Left lung (tissue), 10 donors: ENCODE results near the gene RSPH6A. TPM values are rescaled to one million over a fixed set of nuclear protein-coding genes. Genes with fewer than 3 reads are reported as not detected.
A peak's percentile ranks its signal among the peaks of the same experiment; 100 is the strongest.

Source experiments
- ATAC-seq: fragments of 200-7000 bp; cut with Tn5 transposase; one replicate; pipeline ENCODE4 v1.9.1; 2020; ENCODE audit warnings: moderate library complexity
- DNase-seq, 4 donors: peaks; one replicate each; pipeline ENCODE4 v3.0.0-alpha.2; 2013 to 2020
- H3K27ac ChIP-seq, 2 donors: fragments of 200-600 bp; sonication (generic) in 1 of 2; one replicate each; pipeline versions ENCODE4 v1.5.0 to v1.8.0; 2020 to 2021
- H3K27me3 ChIP-seq, 2 donors: fragments of 200-600 bp; sonication (generic) in 1 of 2; one replicate each; pipeline versions ENCODE4 v1.5.0 to v1.8.0; 2020 to 2021
- H3K36me3 ChIP-seq, 2 donors: fragments of 200-600 bp; sonication (generic) in 1 of 2; one replicate each; pipeline versions ENCODE4 v1.5.0 to v1.8.0; 2020 to 2021
- H3K4me1 ChIP-seq, 2 donors: fragments of 200-600 bp; one replicate each; pipeline ENCODE4 v1.8.0; 2021
- H3K4me3 ChIP-seq, 2 donors: fragments of 200-600 bp; sonication (generic) in 1 of 2; one replicate each; pipeline versions ENCODE4 v1.5.0 to v1.8.0; 2020 to 2021; ENCODE audit warnings: mild to moderate bottlenecking in 1 of 2
- H3K9me3 ChIP-seq, 2 donors: fragments of 200-600 bp; sonication (generic) in 1 of 2; one replicate each; pipeline versions ENCODE4 v1.5.0 to v1.8.0; 2020 to 2021
- CTCF ChIP-seq, 2 donors: fragments of 200-600 bp; sonication (generic) in 1 of 2; IDR thresholded peaks; one replicate each; pipeline versions ENCODE4 v1.5.0 to v1.8.0; 2021; ENCODE audit warnings: antibody characterized with exemption in 2 of 2
- intact Hi-C, 2 donors: fragments of 100-400 bp; cut with DNase I; formaldehyde crosslinking; loops; one replicate each; pipeline versions ENCODE4 v1.11.2 to v1.14.2; 2022
- polyA plus RNA-seq, 6 donors: library from polyadenylated mRNA; unstranded; fragments of 120-200 nt; gene quantifications; one replicate each; pipeline ENCODE4 v1.2.1, GENCODE V29; 2013; ENCODE audit not compliant: insufficient read length in 6 of 6
- total RNA-seq, 2 donors: library from RNA; stranded (reverse); fragmentation: NEBNext Ultra II Directional; extraction: Animal tissue kit (Norgen Biotek cat#: 25700); gene quantifications; one replicate each; pipeline ENCODE4 v1.2.1, GENCODE V29; 2021
- donor health status: DM: no; HTN: yes; CAD: no.
- donor health status: DM: no; HTN: no; CAD: no.

Gene RSPH6A
- total and polyA plus RNA-seq, 8 donors = 0.09 to 0.13 TPM; not detected in 6

DNA sequence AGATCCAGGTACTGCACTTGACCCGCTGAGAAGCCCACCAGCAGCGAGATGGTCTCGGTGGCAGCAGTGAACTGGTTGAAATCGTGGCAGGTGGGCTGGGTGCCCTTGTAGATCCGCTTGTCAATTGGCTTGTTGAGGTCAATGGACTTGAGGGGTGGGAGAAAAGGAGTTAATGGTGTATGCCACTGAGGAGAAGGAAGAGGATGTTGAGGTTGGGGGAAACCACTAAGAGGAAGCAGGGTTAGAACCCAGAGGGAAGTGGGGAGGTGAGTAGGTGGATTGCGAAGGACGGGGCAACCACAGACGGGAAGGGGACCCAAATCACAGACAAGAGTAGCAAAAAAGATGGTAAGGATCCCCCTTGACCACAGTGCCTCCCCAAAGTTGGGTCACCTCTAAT, 24.2 kb downstream of the RSPH6A start:
- no peak overlapping the region for H3K27ac ChIP-seq
- no peak for TF ChIP-seq CTCF (IDR thresholded peaks at IDR 0.05)
- H3K36me3 ChIP-seq = peaks cover 0 to 48% of the 10 kb centered on the region in 2 donors
- DNase-seq (no peak), ATAC-seq (no peak)
- intact Hi-C loops = no loop called here
- peaks cover 0 to 89% of the 10 kb centered on the region in 2 donors for H3K27me3 ChIP-seq
- peak overlapping the region in 1 of 2 donors; percentile 59 for H3K4me3 ChIP-seq
- no peaks in the 10 kb centered on the region for H3K9me3 ChIP-seq
- peaks cover 12 to 27% of the 10 kb centered on the region in 2 donors for H3K4me1 ChIP-seq

GRCh38 chr19:45789035-45789786, 25.9 kb downstream of the RSPH6A start:
- peaks cover 0 to 89% of the 10 kb centered on the region in 2 donors for H3K27me3 ChIP-seq
- ATAC-seq (no peak), DNase-seq (no peak)
- no peak overlapping the region for H3K27ac ChIP-seq
- TF ChIP-seq CTCF (IDR thresholded peaks at IDR 0.05) = no peak
- no peaks in the 10 kb centered on the region for H3K9me3 ChIP-seq
- H3K4me1 ChIP-seq = peaks cover 12 to 27% of the 10 kb centered on the region in 2 donors
- peaks cover 0 to 56% of the 10 kb centered on the region in 2 donors for H3K36me3 ChIP-seq
- no peak overlapping the region for H3K4me3 ChIP-seq
- intact Hi-C loops = no loop called here

DNA sequence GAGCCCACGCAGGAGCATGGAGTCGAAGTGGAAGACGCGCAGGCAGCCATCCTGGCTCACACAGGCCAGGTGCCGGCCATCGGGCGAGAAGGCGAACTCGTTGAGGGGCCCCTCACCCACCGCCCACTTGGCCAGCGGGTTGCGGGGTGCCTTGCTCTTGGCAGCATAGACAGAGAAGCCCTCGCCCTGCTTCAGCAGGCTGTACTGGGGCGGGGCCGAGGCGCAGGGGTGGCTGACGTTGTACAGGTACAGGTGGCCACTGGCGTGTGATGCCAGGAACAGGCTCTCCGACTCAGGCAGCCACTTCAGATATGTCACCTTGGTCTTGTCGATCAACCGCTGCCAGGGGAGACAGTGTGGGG, 28.6 kb downstream of the RSPH6A start:
- Histone ChIP-seq H3K36me3 (peaks cover 0 to 56% of the 10 kb centered on the region in 2 donors), H3K27me3 (peaks cover 0 to 91% of the 10 kb centered on the region in 2 donors), H3K4me3 (no peak overlapping the region), H3K27ac (no peak overlapping the region), H3K9me3 (no peaks in the 10 kb centered on the region), H3K4me1 (peaks cover 7 to 27% of the 10 kb centered on the region in 2 donors)
- no peak for TF ChIP-seq CTCF (IDR thresholded peaks at IDR 0.05)
- ATAC-seq (no peak), DNase-seq (peak in 1 of 4 donors; percentile 75)
- intact Hi-C loops = no loop called here

GRCh38 chr19:45785781-45786532, 29.2 kb downstream of the RSPH6A start:
- Histone ChIP-seq H3K27ac (no peak overlapping the region), H3K4me1 (peaks cover 6 to 27% of the 10 kb centered on the region in 2 donors), H3K36me3 (peaks cover 0 to 56% of the 10 kb centered on the region in 2 donors), H3K9me3 (no peaks in the 10 kb centered on the region), H3K27me3 (peaks cover 0 to 96% of the 10 kb centered on the region in 2 donors), H3K4me3 (no peak overlapping the region)
- DNase-seq = peak in 1 of 4 donors; percentile 67
- no peak for ATAC-seq
- no peak for TF ChIP-seq CTCF (IDR thresholded peaks at IDR 0.05)
- intact Hi-C loops = no loop called here

DNA sequence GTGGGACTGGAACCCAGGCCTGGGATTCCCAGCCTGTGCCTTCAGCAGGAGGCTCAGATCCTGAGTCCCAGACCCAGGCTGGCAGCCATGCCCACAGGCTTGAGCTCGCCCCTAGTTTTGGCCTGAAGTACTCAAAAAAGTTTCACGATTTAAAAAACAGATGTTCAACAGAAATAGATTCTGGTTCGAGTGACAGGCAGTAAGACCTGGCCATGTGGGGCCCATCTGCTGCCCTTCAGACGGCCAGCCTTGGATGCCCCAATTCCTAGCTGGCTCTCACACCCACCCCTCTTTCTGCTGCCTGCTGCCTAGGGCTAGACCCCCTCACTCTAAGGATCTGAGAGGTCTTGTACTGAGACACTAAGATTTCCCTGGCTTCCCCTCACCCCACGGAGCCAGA, 30.0 kb downstream of the RSPH6A start:
- peaks cover 0 to 100% of the 10 kb centered on the region in 2 donors for H3K27me3 ChIP-seq
- DNase-seq (no peak), ATAC-seq (no peak)
- intact Hi-C loops = no loop called here
- peaks cover 11 to 27% of the 10 kb centered on the region in 2 donors for H3K4me1 ChIP-seq
- peaks cover 0 to 50% of the 10 kb centered on the region in 2 donors for H3K36me3 ChIP-seq
- H3K9me3 ChIP-seq = no peaks in the 10 kb centered on the region
- no peak overlapping the region for H3K27ac ChIP-seq
- no peak for TF ChIP-seq CTCF (IDR thresholded peaks at IDR 0.05)
- no peak overlapping the region for H3K4me3 ChIP-seq
